K562 (cell line): ENCODE results near the gene RAB3C. TPM values are rescaled to one million over a fixed set of nuclear protein-coding genes. Genes with fewer than 3 reads are reported as not detected.

Experiments
- ATAC-seq: fragments of 200-7000 bp; cut with Tn5 transposase; 3 replicates; pipeline ENCODE4 v1.9.1; 2020; ENCODE audit warnings: moderate library complexity
- BruUV-seq: library from RNA; stranded (reverse); fragments of 400-500 nt; replicated peaks from 2 replicates; lab custom pipeline; 2021; lab: Mats Ljungman, UMichigan
- CTCF ChIA-PET: fragments of 300-600 bp; formaldehyde crosslinking; extraction: SDS; loops from one replicate; lab custom pipeline; 2021; ENCODE audit warnings: low intra/inter-chr PET ratio; lab: Yijun Ruan, JAX
- POLR2A ChIA-PET: fragments of 300-600, 350-650 bp; sonication (Branson Sonifier 250); formaldehyde crosslinking; extraction: SDS; loops from one replicate; lab custom pipeline; 2021; ENCODE audit warnings: antibody characterized with exemption, inconsistent platforms; lab: Yijun Ruan, JAX
- DNase-seq, 4 experiments: peaks; one replicate each; pipeline versions ENCODE4 v3.0.0 to v3.0.0-alpha.2; 2011 to 2018; ENCODE audit warnings: low spot score in 3 of 4, mixed read lengths in 3 of 4; ENCODE audit errors: extremely low read depth in 1 of 4
- FAIRE-seq: peaks from 2 replicates; lab custom pipeline; 2011; peaks lifted over from hg19 to GRCh38; lab: Jason Lieb, UNC
- H2AFZ ChIP-seq: 2 replicates; pipeline ENCODE4 v1.6.0; 2011; ENCODE audit warnings: low read depth, low read length, control low read depth, inconsistent platforms
- H3K27ac ChIP-seq: fragments of 200-600 bp; 3 replicates; pipeline ENCODE4 v1.8.0; 2011; ENCODE audit warnings: low read depth, mild to moderate bottlenecking, control low read depth, inconsistent platforms, low read length, moderate library complexity, mixed read lengths; ENCODE audit errors: extremely low read depth
- H3K27me3 ChIP-seq, 2 experiments: fragments of 300-600 bp in 1 of 2; 2 replicates in 1 of 2; 3 replicates in 1 of 2; pipeline versions ENCODE4 v1.6.0 to v1.8.0; 2011; ENCODE audit warnings: inconsistent platforms in 2 of 2, low read length in 2 of 2, mild to moderate bottlenecking in 1 of 2, mixed read lengths in 1 of 2, moderate library complexity in 1 of 2; ENCODE audit not compliant: control insufficient read depth in 2 of 2, insufficient read depth in 2 of 2
- H3K36me3 ChIP-seq: fragments of 300-600 bp; 3 replicates; pipeline ENCODE4 v1.8.0; 2011; ENCODE audit warnings: mild to moderate bottlenecking, low read length, inconsistent platforms; ENCODE audit not compliant: control insufficient read depth, insufficient read depth
- H3K4me1 ChIP-seq, 2 experiments: fragments of 200-600 bp in 1 of 2; replicated peaks in 1 of 2; 2 replicates in 1 of 2; 3 replicates in 1 of 2; pipeline versions ENCODE4 v1.5.1 to v1.8.0; 2011; ENCODE audit warnings: inconsistent platforms in 2 of 2, low read length in 2 of 2, mild to moderate bottlenecking in 1 of 2, mixed read lengths in 1 of 2, moderate library complexity in 1 of 2; ENCODE audit not compliant: control insufficient read depth in 2 of 2, insufficient read depth in 2 of 2
- H3K4me2 ChIP-seq: 2 replicates; pipeline ENCODE4 v1.6.1; 2011; ENCODE audit warnings: low read length, control low read depth, inconsistent platforms, mixed read lengths; ENCODE audit not compliant: insufficient read depth
- H3K4me3 ChIP-seq: fragments of 200-600 bp; sonication (generic), shearing (Covaris generic); 2 replicates; pipeline ENCODE4 v1.5.1; 2016; ENCODE audit warnings: control low read depth, inconsistent platforms
- H3K79me2 ChIP-seq: fragments of 200-600 bp; 3 replicates; pipeline ENCODE4 v1.8.0; 2011; ENCODE audit warnings: low read length, inconsistent platforms; ENCODE audit not compliant: control insufficient read depth, insufficient read depth
- H3K9ac ChIP-seq, 2 experiments: 2 replicates each; pipeline versions ENCODE4 v1.6.0 to v1.6.1; 2011; ENCODE audit warnings: low read depth in 2 of 2, low read length in 2 of 2, control low read depth in 1 of 2, inconsistent platforms in 1 of 2, mild to moderate bottlenecking in 1 of 2, mixed read lengths in 1 of 2; ENCODE audit not compliant: insufficient read depth in 1 of 2
- H3K9me1 ChIP-seq: one replicate; pipeline ENCODE4 v1.6.0; 2011; ENCODE audit warnings: inconsistent platforms, mild to moderate bottlenecking, low read length, moderate library complexity; ENCODE audit not compliant: control insufficient read depth, insufficient read depth
- H3K9me3 ChIP-seq: replicated peaks from 2 replicates; pipeline ENCODE4 v1.5.1; 2011; ENCODE audit warnings: low read depth, low read length, inconsistent platforms; ENCODE audit not compliant: control insufficient read depth, insufficient read depth
- H4K20me1 ChIP-seq: replicated peaks from 2 replicates; pipeline ENCODE4 v1.6.1; 2011; ENCODE audit warnings: low read length, inconsistent platforms, mixed read lengths; ENCODE audit not compliant: control insufficient read depth, insufficient read depth
- CBX3 ChIP-seq, 2 experiments: IDR thresholded peaks; 1 replicate in 1 of 2; 2 replicates in 1 of 2; pipeline ENCODE4 v1.6.1; 2012; ENCODE audit warnings: inconsistent platforms in 2 of 2, low read length in 2 of 2, borderline replicate concordance in 1 of 2, control low read depth in 1 of 2
- CREB3 ChIP-seq: fragments of 450-650 bp; conservative IDR thresholded peaks from 2 replicates; pipeline ENCODE4 v1.6.1; 2016; ENCODE audit warnings: missing genetic modification characterization, low read depth, mild to moderate bottlenecking, missing compliant biosample characterization, moderate library complexity
- NEUROD1 ChIP-seq: fragments of 150-350 bp; IDR thresholded peaks from 2 replicates; pipeline ENCODE4 v1.6.1; 2014; ENCODE audit warnings: borderline replicate concordance, low read length, low read depth; ENCODE audit not compliant: partially characterized antibody
- ZFPM2 ChIP-seq: fragments of 250-450 bp; sonication (Bioruptor Pico); IDR thresholded peaks from 2 replicates; pipeline ENCODE4 v1.5.1; 2022; ENCODE audit warnings: mild to moderate bottlenecking
- WGBS: fragments of 100-300 bp; shearing (Covaris generic); methylation state at CpG from one replicate; pipeline ENCODE4 v1.1.6; 2016; ENCODE audit warnings: low coverage, mixed read lengths; ENCODE audit not compliant: insufficient coverage; ENCODE audit errors: missing lambda C conversion rate; 5-methylcytosine and 5-hydroxymethylcytosine counted together
- in situ Hi-C: fragments of 300-500 bp; cut with MboI; formaldehyde crosslinking; loops from 4 replicates; pipeline ENCODE4 v1.15.0; 2018; ENCODE audit warnings: inconsistent platforms, mixed read lengths
- intact Hi-C: fragments of 100-400 bp; cut with micrococcal nuclease; formaldehyde crosslinking; loops from 2 replicates; pipeline ENCODE4 v1.14.2; 2022
- polyA plus RNA-seq, 8 experiments: library from polyadenylated mRNA; depleted of rRNA in 4 of 8; stranded (reverse) in 5 of 8; unstranded in 3 of 8; fragments of >200 nt; fragmentation: Nextera tagmentation in 2 of 8; fragmentation: Illumina TruSeq in 1 of 8; extraction: Ambion mirVana in 2 of 8; extraction: Trizol in 1 of 8; gene quantifications; 2 replicates each; pipeline versions ENCODE4 v1.2.1 to v1.2.3, GENCODE V29; 2011 to 2014; ENCODE audit warnings: inconsistent platforms in 1 of 8, missing spikeins in 1 of 8
- total RNA-seq, 7 experiments: library from RNA; depleted of rRNA in 6 of 7; stranded (reverse); fragments of >200 nt in 6 of 7; fragmentation: Illumina TruSeq in 2 of 7; extraction: Trizol in 2 of 7; gene quantifications; 2 replicates each; pipeline versions ENCODE4 v1.2.1 to v1.2.3, GENCODE V29; 2011 to 2021; ENCODE audit warnings: low replicate concordance in 1 of 7
- TF ChIP-seq, protein P1 (sequence below): fragments of 450-650 bp; conservative IDR thresholded peaks from 2 replicates; pipeline ENCODE4 v1.6.1; 2016; ENCODE audit warnings: missing genetic modification characterization, low read depth, mild to moderate bottlenecking, control low read depth, missing compliant biosample characterization
- TF ChIP-seq, protein P2 (sequence below): fragments of 250-450 bp; sonication (Bioruptor Pico); IDR thresholded peaks from 2 replicates; pipeline ENCODE4 v1.5.0; 2022; ENCODE audit warnings: mild to moderate bottlenecking
- TF ChIP-seq, protein P3 (sequence below): sonication (generic); formaldehyde crosslinking; IDR thresholded peaks from 2 replicates; pipeline ENCODE4 v1.8.0; 2023; ENCODE audit warnings: mild to moderate bottlenecking, missing genetic modification reagents

The RAB3C gene
- total and polyA plus RNA-seq, 9 of the 15 experiments (the other 6 are each of a cell fraction or from before 2014, with no cell fraction given): not detected

GRCh38 chr5:58844395-58844794 is 261.5 kb downstream of the RAB3C start:
- Histone ChIP-seq H3K27me3 (no peaks in the 10 kb centered on the region), H3K4me1 (no peaks in the 10 kb centered on the region), H3K36me3 (no peaks in the 10 kb centered on the region), H3K4me3 (no peak overlapping the region), H3K79me2 (no peaks in the 10 kb centered on the region), H3K9ac (no peak overlapping the region), H3K27ac (no peak overlapping the region), H3K9me3 (no peaks in the 10 kb centered on the region), H2AFZ (no peak overlapping the region), H4K20me1 (no peaks in the 10 kb centered on the region), H3K9me1 (no peaks in the 10 kb centered on the region), H3K4me2 (no peak overlapping the region)
- no TSS peak for BruUV-seq
- POLR2A ChIA-PET: no interaction called here
- FAIRE-seq: no peak
- CTCF ChIA-PET: no interaction called here
- intact Hi-C loops (no loop called here), in situ Hi-C loops (no loop called here)
- no peak for ATAC-seq
- WGBS: 0% methylated on average over 2 of the region's 2 CpGs
- TF ChIP-seq CBX3 (IDR thresholded peaks at IDR 0.05; ENCODE audit: borderline replicate concordance in 1 of 2, low read length in 2 of 2) (no peak), ZFPM2 (CRISPR knock-in tag) (no peak)
- TF ChIP-seq, protein P1, sequence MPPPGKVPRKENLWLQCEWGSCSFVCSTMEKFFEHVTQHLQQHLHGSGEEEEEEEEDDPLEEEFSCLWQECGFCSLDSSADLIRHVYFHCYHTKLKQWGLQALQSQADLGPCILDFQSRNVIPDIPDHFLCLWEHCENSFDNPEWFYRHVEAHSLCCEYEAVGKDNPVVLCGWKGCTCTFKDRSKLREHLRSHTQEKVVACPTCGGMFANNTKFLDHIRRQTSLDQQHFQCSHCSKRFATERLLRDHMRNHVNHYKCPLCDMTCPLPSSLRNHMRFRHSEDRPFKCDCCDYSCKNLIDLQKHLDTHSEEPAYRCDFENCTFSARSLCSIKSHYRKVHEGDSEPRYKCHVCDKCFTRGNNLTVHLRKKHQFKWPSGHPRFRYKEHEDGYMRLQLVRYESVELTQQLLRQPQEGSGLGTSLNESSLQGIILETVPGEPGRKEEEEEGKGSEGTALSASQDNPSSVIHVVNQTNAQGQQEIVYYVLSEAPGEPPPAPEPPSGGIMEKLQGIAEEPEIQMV (tag): no peak
- DNase-seq: no peak

- ChIA-PET CTCF (interaction anchor here (0.7 kb wide), 1 partner anchor 490 kb away, joined by 3 read pairs; no protein-coding TSS in a partner anchor), POLR2A (no interaction called here)
- WGBS: 0% methylated on average over 5 of the region's 5 CpGs
- Histone ChIP-seq H3K27ac (no peak overlapping the region), H3K4me1 (no peaks in the 10 kb centered on the region), H3K36me3 (no peaks in the 10 kb centered on the region), H2AFZ (no peak overlapping the region), H3K9ac (no peak overlapping the region), H3K9me3 (no peaks in the 10 kb centered on the region), H4K20me1 (no peaks in the 10 kb centered on the region), H3K4me3 (no peak overlapping the region), H3K9me1 (no peaks in the 10 kb centered on the region), H3K27me3 (no peaks in the 10 kb centered on the region), H3K4me2 (no peak overlapping the region), H3K79me2 (no peaks in the 10 kb centered on the region)
- no TSS peak for BruUV-seq
- in situ Hi-C loops (no loop called here), intact Hi-C loops (no loop called here)
- FAIRE-seq (no peak), DNase-seq (no peak), ATAC-seq (no peak)
- TF ChIP-seq, protein P2, sequence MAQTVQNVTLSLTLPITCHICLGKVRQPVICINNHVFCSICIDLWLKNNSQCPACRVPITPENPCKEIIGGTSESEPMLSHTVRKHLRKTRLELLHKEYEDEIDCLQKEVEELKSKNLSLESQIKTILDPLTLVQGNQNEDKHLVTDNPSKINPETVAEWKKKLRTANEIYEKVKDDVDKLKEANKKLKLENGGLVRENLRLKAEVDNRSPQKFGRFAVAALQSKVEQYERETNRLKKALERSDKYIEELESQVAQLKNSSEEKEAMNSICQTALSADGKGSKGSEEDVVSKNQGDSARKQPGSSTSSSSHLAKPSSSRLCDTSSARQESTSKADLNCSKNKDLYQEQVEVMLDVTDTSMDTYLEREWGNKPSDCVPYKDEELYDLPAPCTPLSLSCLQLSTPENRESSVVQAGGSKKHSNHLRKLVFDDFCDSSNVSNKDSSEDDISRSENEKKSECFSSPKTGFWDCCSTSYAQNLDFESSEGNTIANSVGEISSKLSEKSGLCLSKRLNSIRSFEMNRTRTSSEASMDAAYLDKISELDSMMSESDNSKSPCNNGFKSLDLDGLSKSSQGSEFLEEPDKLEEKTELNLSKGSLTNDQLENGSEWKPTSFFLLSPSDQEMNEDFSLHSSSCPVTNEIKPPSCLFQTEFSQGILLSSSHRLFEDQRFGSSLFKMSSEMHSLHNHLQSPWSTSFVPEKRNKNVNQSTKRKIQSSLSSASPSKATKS (CRISPR knock-in tag): no peak
- TF ChIP-seq, protein P3, sequence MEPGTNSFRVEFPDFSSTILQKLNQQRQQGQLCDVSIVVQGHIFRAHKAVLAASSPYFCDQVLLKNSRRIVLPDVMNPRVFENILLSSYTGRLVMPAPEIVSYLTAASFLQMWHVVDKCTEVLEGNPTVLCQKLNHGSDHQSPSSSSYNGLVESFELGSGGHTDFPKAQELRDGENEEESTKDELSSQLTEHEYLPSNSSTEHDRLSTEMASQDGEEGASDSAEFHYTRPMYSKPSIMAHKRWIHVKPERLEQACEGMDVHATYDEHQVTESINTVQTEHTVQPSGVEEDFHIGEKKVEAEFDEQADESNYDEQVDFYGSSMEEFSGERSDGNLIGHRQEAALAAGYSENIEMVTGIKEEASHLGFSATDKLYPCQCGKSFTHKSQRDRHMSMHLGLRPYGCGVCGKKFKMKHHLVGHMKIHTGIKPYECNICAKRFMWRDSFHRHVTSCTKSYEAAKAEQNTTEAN (CRISPR knock-in tag): no peak
- no peak for TF ChIP-seq CREB3
- no peak for TF ChIP-seq NEUROD1
These were observed 264.2 kb downstream of the RAB3C start for GRCh38 chr5:58847041-58847440.
